ENCODE results near the gene UPF1.

Gene UPF1

DNA sequence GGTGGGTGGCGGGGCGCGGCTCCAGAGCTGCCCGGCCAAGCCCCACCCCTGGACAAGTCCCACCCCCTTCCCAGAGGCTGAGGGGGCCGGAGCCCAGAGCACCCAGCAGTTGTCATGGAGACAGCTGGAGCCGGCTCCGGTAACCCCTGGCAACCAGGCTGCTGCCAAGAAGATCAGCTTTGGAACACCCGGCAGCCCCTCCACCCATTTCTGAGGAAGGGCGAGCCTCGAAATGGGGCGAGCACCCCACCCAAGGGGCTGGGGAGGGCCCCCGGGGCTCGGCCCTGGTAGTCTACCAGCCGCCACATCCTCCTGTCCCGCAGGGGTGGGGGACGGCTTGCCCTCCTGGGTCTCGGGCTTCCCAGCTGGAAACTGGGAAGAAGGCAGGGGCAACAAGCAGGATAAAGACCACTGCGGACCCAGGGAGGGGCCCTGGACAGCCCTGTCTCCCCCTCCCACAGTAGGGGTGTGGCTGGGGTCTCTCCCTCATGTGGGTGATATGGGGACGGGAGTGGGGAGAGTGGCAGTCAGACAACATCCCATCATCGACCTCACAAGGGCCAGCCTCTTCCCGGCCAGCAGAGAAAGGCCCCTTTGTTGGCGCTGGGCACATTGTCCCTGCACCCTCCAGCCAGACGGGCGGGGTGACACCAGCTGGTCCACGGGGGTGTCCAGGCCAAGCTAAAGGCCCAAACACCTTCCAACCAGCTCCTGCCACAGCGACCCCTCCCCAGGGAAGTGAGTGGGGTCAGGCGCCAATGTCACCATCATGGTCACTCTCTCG, 62.7 kb downstream of the UPF1 start:
- Histone ChIP-seq H2AFZ (ENCODE audit: low read length, unreplicated experiment) (no peak overlapping the region), H3K27me3 (ENCODE audit: insufficient read depth, low read length) (no peaks in the 10 kb centered on the region), H3K79me2 (ENCODE audit: control insufficient read depth, insufficient read depth, low read length, unreplicated experiment) (no peaks in the 10 kb centered on the region), H3K4me3 (ENCODE audit: low read depth, low read length) (peak overlapping the region; percentile 79), H3K36me3 (ENCODE audit: insufficient read depth, low read length) (no peaks in the 10 kb centered on the region), H3K4me1 (ENCODE audit: control insufficient read depth, insufficient read depth, low read length, unreplicated experiment) (peaks cover 3% of the 10 kb centered on the region), H3K27ac (ENCODE audit: low read depth, low read length) (no peak overlapping the region)

- peak overlapping the region; percentile 79 for H3K4me3 ChIP-seq (ENCODE audit: low read depth, low read length)
- no peak overlapping the region for H2AFZ ChIP-seq (ENCODE audit: low read length, unreplicated experiment)
- no peak overlapping the region for H3K27ac ChIP-seq (ENCODE audit: low read depth, low read length)
- peaks cover 3% of the 10 kb centered on the region for H3K4me1 ChIP-seq (ENCODE audit: control insufficient read depth, insufficient read depth, low read length, unreplicated experiment)
- no peaks in the 10 kb centered on the region for H3K36me3 ChIP-seq (ENCODE audit: insufficient read depth, low read length)
- H3K79me2 ChIP-seq (ENCODE audit: control insufficient read depth, insufficient read depth, low read length, unreplicated experiment) = no peaks in the 10 kb centered on the region
- no peaks in the 10 kb centered on the region for H3K27me3 ChIP-seq (ENCODE audit: insufficient read depth, low read length)
Observed at GRCh38 chr19:18895038-18895823, 63.5 kb downstream of the UPF1 start.

DNA sequence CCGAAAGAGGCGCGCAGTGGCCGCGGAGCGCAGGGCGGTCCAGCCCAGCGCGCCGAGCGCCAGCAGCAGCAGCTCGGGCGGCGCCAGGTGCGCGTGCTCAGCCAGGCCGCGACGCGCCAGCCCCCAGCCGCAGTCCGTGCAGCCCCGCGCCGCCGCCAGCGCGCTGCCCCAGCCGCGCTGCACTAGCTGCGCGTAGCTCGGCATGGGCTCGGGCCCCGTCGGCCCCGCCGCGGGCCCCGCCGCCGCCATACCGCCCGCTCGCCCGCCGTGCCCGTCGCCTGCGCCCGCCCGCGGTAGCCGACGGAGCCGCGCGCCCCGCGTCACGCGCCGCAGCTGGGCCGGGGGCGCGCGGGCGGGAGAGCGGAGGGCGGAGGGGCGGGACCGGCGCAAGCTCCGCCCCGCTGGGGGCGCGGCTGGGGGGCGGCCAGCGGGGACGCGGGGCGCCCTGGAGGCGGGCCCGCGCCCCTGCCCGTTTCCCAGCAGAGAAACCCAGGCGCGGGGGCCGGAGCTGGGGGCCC, 64.1 kb downstream of the UPF1 start, which contains the start of gene CERS1:
Gene CERS1 (minus strand): TSS at position 335 of the 518 bp plus-strand sequence. CDS start 86 bp downstream, at position 249.
- H3K4me1 ChIP-seq (ENCODE audit: control insufficient read depth, insufficient read depth, low read length, unreplicated experiment) = peaks cover 3% of the 10 kb centered on the region
- no peaks in the 10 kb centered on the region for H3K27me3 ChIP-seq (ENCODE audit: insufficient read depth, low read length)
- H3K79me2 ChIP-seq (ENCODE audit: control insufficient read depth, insufficient read depth, low read length, unreplicated experiment) = no peaks in the 10 kb centered on the region
- no peak within 1 kb of the TSS for H2AFZ ChIP-seq (ENCODE audit: low read length, unreplicated experiment)
- peak within 1 kb of the TSS; percentile 79 for H3K4me3 ChIP-seq (ENCODE audit: low read depth, low read length)
- no peaks in the 10 kb centered on the region for H3K36me3 ChIP-seq (ENCODE audit: insufficient read depth, low read length)
- no peak within 1 kb of the TSS for H3K27ac ChIP-seq (ENCODE audit: low read depth, low read length)

DNA sequence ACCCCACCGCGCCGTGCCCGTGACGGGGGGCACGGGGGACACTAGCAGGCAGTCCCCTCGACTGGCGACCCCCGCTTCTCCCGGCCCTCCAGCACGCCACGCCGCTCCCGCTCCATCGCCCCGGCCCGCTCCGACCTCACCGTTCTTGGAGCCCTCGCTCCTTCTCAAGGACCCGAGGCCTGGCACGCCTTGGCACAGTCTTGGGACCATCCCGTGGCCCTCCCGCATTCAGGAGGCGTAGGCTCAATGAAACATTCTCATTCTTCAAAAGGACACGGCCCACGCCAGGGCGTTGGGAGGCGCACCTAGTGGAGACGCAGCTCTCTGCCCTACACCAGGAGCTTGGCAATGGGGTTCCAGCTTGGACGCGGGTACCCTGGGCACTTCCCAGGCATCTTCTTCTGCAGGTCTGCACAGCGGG, 64.7 kb downstream of the UPF1 start:
- Histone ChIP-seq H3K79me2 (ENCODE audit: control insufficient read depth, insufficient read depth, low read length, unreplicated experiment) (no peaks in the 10 kb centered on the region), H3K27ac (ENCODE audit: low read depth, low read length) (no peak overlapping the region), H2AFZ (ENCODE audit: low read length, unreplicated experiment) (no peak overlapping the region), H3K36me3 (ENCODE audit: insufficient read depth, low read length) (no peaks in the 10 kb centered on the region), H3K4me1 (ENCODE audit: control insufficient read depth, insufficient read depth, low read length, unreplicated experiment) (peaks cover 3% of the 10 kb centered on the region), H3K4me3 (ENCODE audit: low read depth, low read length) (0 out of 2 replicates have a peak overlapping the region, but pooled peaks have one; percentile 16), H3K27me3 (ENCODE audit: insufficient read depth, low read length) (no peaks in the 10 kb centered on the region)

DNA sequence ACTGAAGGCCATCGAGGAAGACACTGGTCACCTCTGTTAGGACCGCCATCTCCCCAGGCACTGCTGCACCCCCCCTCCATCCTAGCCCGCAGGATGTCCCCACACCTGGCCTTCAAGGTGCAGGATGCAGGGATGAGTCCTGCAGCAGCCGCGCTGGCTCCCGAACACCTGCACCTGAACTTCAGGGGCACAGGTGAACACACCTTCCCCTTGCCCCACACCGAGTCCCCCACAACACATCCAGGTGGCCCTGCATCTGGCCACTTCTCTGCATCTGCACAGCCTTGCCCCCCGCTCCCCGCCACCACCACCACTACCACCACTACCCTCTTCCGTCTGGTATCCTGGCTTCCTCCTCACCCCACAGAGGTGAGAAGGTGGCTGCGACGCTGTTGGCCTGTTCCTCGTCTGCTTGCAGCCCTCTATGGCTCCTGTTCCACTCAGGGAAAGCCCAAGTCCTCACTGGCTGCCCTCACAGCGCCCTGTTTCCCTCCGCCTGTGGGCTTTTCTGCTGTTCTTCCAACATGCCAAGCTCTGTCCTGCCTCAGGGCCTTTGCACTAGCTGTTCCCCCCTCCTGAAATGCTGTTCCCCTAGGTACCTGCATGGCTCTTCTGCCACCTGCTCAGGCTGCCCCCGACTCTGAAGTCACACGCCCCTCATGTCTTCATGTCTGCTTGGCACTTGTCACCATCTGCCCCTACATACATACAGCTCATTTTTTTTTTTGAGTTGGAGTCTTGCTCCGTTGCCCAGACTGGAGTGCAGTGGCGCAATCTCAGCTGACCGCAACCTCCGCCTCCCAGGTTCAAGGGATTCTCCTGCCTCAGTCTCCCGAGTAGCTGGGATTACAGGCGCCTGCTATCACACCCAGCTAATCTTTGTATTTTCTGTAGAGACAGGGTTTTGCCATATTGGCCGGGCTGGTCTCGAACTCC, 65.6 kb downstream of the UPF1 start:
- H3K27ac ChIP-seq (ENCODE audit: low read depth, low read length) = no peak overlapping the region
- no peak overlapping the region for H3K4me3 ChIP-seq (ENCODE audit: low read depth, low read length)
- H3K36me3 ChIP-seq (ENCODE audit: insufficient read depth, low read length) = no peaks in the 10 kb centered on the region
- H3K4me1 ChIP-seq (ENCODE audit: control insufficient read depth, insufficient read depth, low read length, unreplicated experiment) = peaks cover 3% of the 10 kb centered on the region
- H2AFZ ChIP-seq (ENCODE audit: low read length, unreplicated experiment) = no peak overlapping the region
- no peaks in the 10 kb centered on the region for H3K27me3 ChIP-seq (ENCODE audit: insufficient read depth, low read length)
- no peaks in the 10 kb centered on the region for H3K79me2 ChIP-seq (ENCODE audit: control insufficient read depth, insufficient read depth, low read length, unreplicated experiment)

GRCh38 chr19:18898081-18898606, 66.4 kb downstream of the UPF1 start:
- Histone ChIP-seq H3K27me3 (ENCODE audit: insufficient read depth, low read length) (no peaks in the 10 kb centered on the region), H2AFZ (ENCODE audit: low read length, unreplicated experiment) (no peak overlapping the region), H3K36me3 (ENCODE audit: insufficient read depth, low read length) (no peaks in the 10 kb centered on the region), H3K4me3 (ENCODE audit: low read depth, low read length) (no peak overlapping the region), H3K79me2 (ENCODE audit: control insufficient read depth, insufficient read depth, low read length, unreplicated experiment) (no peaks in the 10 kb centered on the region), H3K4me1 (ENCODE audit: control insufficient read depth, insufficient read depth, low read length, unreplicated experiment) (peaks cover 3% of the 10 kb centered on the region), H3K27ac (ENCODE audit: low read depth, low read length) (no peak overlapping the region)

GRCh38 chr19:18898607-18899408, 67.0 kb downstream of the UPF1 start:
- no peaks in the 10 kb centered on the region for H3K27me3 ChIP-seq (ENCODE audit: insufficient read depth, low read length)
- H3K4me1 ChIP-seq (ENCODE audit: control insufficient read depth, insufficient read depth, low read length, unreplicated experiment) = peaks cover 3% of the 10 kb centered on the region
- H3K4me3 ChIP-seq (ENCODE audit: low read depth, low read length) = no peak overlapping the region
- H2AFZ ChIP-seq (ENCODE audit: low read length, unreplicated experiment) = no peak overlapping the region
- H3K36me3 ChIP-seq (ENCODE audit: insufficient read depth, low read length) = no peaks in the 10 kb centered on the region
- H3K27ac ChIP-seq (ENCODE audit: low read depth, low read length) = no peak overlapping the region
- no peaks in the 10 kb centered on the region for H3K79me2 ChIP-seq (ENCODE audit: control insufficient read depth, insufficient read depth, low read length, unreplicated experiment)

GRCh38 chr19:18899624-18900560, 68.1 kb downstream of the UPF1 start:
- Histone ChIP-seq H3K27ac (ENCODE audit: low read depth, low read length) (no peak overlapping the region), H3K4me1 (ENCODE audit: control insufficient read depth, insufficient read depth, low read length, unreplicated experiment) (no peaks in the 10 kb centered on the region), H3K36me3 (ENCODE audit: insufficient read depth, low read length) (no peaks in the 10 kb centered on the region), H2AFZ (ENCODE audit: low read length, unreplicated experiment) (no peak overlapping the region), H3K27me3 (ENCODE audit: insufficient read depth, low read length) (no peaks in the 10 kb centered on the region), H3K4me3 (ENCODE audit: low read depth, low read length) (no peak overlapping the region), H3K79me2 (ENCODE audit: control insufficient read depth, insufficient read depth, low read length, unreplicated experiment) (no peaks in the 10 kb centered on the region)
